Omental fat pad (tissue), 4 donors: ENCODE data around the gene CDC42BPB. TPM values are rescaled to one million over a fixed set of nuclear protein-coding genes. Genes with fewer than 3 reads are reported as not detected.

Experiments used
- ATAC-seq: fragments of 150-250 bp; one replicate; pipeline ENCODE4 v1.9.1; 2016; ENCODE audit warnings: mild to moderate bottlenecking, moderate library complexity; ENCODE audit not compliant: low FRiP score
- DNase-seq: peaks from one replicate; pipeline ENCODE4 v3.0.0-alpha.2; 2019; ENCODE audit warnings: low spot score
- CTCF ChIP-seq, 3 donors: fragments of 450-650 bp; IDR thresholded peaks; one replicate each; pipeline ENCODE4 v1.5.1; 2016 to 2017; ENCODE audit warnings: antibody characterized with exemption in 3 of 3, mild to moderate bottlenecking in 3 of 3, moderate library complexity in 2 of 3
- total RNA-seq, 4 donors: library from RNA; depleted of rRNA; stranded (reverse); fragments of >200 nt; gene quantifications; one replicate each; pipeline ENCODE4 v1.1.0, GENCODE V29; 2016

CDC42BPB gene
- total RNA-seq = 100 to 1,000 TPM in 3 of 4 donors, 10 to 100 TPM in 1; 63.7 to 131 (median 113) TPM

- peak; percentile 96 for ATAC-seq
- TF ChIP-seq CTCF (IDR thresholded peaks at IDR 0.05) = no peak
Observed at GRCh38 chr14:103057372-103058163, at the start of gene CDC42BPB. Gene CDC42BPB (minus strand): TSS chr14:103057549. CDS start chr14:103057173, 376 bp downstream.

GRCh38 chr14:103105580-103106150 lies 48.3 kb upstream of the CDC42BPB start:
- TF ChIP-seq CTCF (IDR thresholded peaks at IDR 0.05) = no peak
- ATAC-seq (no peak), DNase-seq (no peak)

More at GRCh38 chr14:103057372-103058163, at the start of gene CDC42BPB:
- DNase-seq = peak; percentile 64

GRCh38 chr14:103104654-103105452 lies 47.5 kb upstream of the CDC42BPB start:
- ATAC-seq = peak; percentile 48
- no peak for DNase-seq
- TF ChIP-seq CTCF (IDR thresholded peaks at IDR 0.05) = peak in 2 of 3 donors; percentile 75 to 80

GRCh38 chr14:103104389-103104653 lies 47.0 kb upstream of the CDC42BPB start:
- ATAC-seq = no peak
- no peak for TF ChIP-seq CTCF (IDR thresholded peaks at IDR 0.05)

GRCh38 chr14:103103461-103104388 lies 46.4 kb upstream of the CDC42BPB start:
- ATAC-seq (peak; percentile 24), DNase-seq (no peak)
- no peak for TF ChIP-seq CTCF (IDR thresholded peaks at IDR 0.05)

More at GRCh38 chr14:103104389-103104653, 47.0 kb upstream of the CDC42BPB start:
- no peak for DNase-seq

- TF ChIP-seq CTCF (IDR thresholded peaks at IDR 0.05) = no peak
- no peak for ATAC-seq
- no peak for DNase-seq
Observed at GRCh38 chr14:103102689-103103260, 45.4 kb upstream of the CDC42BPB start.
